NCI-H524 treated with DMSO at 0.1 percent for 48 hours (cell line): ENCODE measurements around the gene TIAM2.

ENCODE experiments used
- DNase-seq: peaks from one replicate; lab custom pipeline; 2025; lab: John Stamatoyannopoulos, UW

TIAM2 gene

DNA sequence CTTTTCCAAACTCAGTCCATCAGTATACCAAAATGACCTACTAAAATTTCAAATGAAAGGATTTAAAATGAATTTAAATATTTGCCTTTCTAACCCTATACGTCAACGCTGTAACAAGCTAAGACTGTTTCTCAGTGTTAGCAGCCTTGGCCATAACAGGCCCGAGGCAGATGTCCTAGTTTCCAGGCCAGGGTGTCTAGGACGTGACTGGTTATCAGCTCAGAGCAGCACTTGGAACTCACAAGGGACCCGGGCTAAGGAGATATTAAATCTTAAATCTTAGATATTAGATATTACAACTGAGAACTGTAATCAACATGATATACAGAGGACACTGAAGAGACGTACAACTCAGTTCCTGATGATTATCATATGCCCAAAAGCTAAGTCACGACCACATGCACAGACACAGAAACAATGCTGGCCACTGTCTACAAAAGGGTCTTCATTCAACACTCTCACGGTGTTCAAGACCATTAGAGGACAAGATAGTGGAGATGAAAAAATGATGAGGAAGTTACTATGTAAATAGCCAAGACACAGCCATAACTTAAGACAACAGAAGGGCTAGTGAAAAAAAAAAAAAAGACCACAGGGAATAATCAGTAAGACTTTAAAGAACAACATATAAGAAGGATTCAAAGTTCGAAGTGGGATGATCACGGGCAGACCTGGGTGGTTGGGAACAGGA is 268.4 kb downstream of the TIAM2 start, which contains the start of gene CLDN20:
TSS of gene CLDN20 (plus strand) at position 641 of the 691 bp plus-strand sequence. CDS start 11,707 bp downstream, outside the sequence.
- DNase-seq = no peak

GRCh38 chr6:155264693-155265320 is 269.7 kb downstream of the TIAM2 start:
- DNase-seq = no peak

DNA sequence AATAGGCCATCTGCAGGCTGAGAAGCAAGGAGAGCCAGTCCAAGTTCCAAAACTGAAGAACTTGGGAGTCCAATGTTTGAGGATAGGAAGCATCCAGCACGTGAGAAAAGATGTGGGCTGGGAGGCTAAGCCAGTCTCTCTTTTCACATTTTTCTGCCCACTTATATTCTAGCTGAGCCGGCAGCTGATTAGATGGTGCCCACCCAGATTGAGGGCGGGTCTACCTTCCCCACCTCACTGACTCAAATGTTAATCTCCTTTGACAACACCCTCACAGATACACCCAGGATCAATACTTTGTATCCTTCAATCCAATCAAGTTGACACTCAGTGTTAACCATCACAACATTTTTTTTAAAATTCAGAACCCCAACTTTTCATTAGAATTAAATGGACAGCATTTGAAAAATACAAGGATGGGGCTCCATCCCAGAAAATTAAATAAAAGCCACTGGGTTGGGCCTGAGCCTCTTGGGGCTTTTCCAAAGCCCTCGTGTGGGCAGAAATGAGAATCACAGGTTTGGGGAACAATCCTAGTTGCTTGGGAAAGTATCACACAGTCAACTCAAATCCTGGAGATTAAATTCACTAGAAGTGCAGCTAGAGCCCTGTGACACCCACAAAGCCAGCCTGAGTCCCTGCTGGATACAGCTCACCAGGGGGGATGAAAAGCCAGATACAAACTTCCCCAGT is 270.9 kb downstream of the TIAM2 start:
- DNase-seq = no peak

DNA sequence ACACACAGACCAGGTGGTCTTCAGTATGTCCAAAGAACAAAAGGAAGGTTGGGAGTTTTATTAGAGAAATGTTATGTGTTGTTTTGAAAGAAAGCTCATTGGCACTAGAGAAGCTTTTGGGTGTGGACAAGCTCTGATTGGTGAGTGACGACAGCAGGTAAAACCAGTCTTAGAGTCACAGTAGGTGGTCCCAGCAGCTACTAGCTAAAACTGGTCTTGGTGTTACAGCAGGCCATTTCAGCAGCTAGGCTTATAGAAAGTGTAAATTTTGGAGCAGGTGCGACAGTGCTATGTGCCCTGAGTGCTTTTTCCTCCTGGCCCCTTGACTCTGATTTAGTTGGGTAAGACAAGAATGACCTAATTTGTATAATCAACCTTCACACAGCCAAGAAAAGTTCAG is 272.3 kb downstream of the TIAM2 start:
- no peak for DNase-seq

DNA sequence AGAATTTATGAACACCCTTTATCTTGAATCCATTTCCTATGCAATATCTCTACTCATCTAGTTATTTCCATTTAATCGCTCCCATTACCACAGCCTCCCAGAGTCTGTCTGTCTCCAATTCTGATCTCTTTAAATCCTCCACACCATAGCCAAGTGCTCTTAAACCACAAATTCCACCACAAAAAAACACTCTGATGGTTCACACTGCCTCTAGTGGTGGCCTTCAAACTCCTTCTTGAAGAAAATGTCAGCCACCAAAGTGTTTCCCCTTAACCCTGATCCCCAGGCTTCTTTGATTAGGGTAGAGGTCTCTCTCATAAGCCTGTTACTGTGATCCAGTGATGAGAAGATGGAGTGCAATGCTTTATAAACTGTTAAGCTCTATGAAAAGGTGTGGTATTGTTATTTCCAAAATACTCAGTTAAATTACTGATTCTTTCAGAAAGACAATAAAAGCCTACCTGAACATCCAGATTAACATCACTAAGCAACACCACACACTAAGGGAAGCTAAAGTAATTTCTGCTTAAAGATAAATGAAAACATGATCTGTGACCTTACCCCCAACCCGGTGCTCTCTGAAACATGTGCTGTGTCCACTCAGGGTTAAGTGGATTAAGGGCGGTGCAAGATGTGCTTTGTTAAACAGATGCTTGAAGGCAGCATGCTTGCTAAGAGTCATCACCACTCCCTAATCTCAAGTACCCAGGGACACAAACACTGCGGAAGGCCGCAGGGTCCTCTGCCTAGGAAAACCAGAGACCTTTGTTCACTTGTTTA is 273.2 kb downstream of the TIAM2 start:
- peak; percentile 30 for DNase-seq

DNA sequence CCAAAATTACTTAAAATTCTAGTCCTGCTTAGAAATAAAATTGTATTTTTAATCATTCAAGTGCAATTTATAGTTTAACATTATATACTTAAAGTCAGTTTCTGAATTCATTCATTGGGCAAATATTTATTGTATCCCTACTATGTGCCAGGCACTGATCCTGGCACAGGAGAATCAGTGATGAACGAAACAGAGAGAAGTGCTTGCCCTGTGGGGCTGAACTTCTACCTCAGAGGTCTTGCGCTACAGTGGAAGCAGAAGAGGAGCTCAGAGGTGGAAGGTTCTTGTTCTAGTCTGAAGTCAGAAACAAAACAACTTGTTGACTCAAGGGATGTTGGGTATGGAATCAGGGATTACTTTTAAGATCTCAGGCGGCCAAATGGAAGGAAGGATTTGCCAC is 274.6 kb downstream of the TIAM2 start:
- no peak for DNase-seq

- peak; percentile 48 for DNase-seq
These were observed 275.5 kb downstream of the TIAM2 start for GRCh38 chr6:155270561-155271091.

GRCh38 chr6:155271145-155271544 is 276.0 kb downstream of the TIAM2 start:
- DNase-seq = no peak

DNA sequence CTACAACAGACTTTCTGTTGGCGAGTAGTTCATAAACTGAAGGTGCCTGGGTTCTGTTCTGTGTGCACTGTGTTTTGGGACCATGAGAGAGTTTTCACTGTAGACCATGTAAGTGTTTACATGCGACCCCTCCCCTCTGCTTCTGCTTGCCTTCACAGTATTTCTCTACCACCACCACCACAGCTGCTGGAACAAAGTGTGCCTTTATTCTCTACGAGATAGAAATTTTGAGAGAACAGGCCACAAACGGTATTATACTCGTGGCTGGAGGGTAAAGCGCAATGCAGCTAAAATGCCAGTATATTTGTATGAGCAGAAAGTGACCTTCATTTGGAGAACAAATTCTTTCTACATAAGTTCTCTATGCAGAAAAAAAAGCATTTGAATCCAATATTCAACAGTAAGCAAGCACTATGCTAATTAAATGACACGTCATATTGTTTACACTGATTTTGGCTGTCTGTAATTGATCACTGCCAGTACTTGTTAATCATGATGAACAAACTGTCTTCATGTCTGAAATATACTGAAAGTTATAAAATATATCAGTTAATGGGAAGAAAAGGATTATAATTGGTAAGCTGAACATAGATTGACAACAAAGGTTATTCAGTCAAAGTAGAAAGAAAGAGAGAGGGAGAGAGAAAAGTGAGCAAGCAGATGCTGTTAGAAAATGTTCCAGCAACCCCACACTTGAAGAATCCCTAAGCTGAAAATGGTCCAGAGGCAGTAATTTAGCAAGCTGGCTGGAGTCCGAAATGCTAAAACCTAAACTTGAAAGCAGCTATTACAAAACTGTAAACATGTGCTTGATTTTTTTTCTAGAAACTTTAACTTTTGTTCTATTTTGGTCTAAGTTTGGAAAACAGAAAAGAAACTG is 277.5 kb downstream of the TIAM2 start:
- DNase-seq = no peak

DNA sequence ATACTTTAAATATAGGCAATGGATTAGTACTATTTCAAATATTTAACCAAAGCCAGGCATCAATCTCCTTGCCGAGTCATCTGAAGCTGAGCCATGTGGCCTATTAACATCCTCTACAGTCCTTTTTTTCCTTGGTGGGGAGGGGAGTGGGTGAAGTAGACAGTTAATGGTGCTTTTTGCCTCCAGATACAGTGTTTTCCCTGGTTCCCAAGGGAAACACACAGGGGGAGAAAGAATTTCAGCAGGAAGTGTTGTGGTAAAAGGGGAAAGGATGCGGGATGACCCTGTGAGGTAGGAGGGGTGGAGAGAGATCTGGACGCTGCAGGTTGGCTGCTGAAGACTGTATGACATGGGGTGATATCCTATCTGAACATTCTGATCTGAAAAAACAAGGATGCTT is 278.3 kb downstream of the TIAM2 start:
- DNase-seq = no peak

GRCh38 chr6:155274106-155274505 is 279.0 kb downstream of the TIAM2 start:
- no peak for DNase-seq

DNA sequence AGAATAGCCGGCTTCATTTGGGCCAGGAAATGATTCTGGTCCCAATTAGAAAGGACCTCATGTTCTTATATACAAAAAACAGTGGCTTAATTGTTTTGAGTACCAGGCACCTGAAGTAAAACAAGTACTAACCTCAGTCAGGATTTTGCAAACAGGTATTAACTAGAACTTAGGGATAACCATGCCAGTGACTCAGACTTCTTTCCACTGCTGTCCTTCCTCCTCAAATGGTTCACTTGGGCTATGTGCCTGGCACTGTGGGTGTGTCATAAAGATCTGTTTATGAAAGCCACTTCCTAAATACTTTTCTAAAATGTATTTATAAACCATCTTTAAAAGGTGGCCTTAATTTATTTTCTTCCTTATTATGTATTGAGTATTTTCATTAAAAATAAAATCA is 279.4 kb downstream of the TIAM2 start:
- no peak for DNase-seq

- no peak for DNase-seq
These were observed 280.8 kb downstream of the TIAM2 start for GRCh38 chr6:155275808-155276480.

- no peak for DNase-seq
These were observed 281.5 kb downstream of the TIAM2 start for GRCh38 chr6:155276638-155277037.

DNA sequence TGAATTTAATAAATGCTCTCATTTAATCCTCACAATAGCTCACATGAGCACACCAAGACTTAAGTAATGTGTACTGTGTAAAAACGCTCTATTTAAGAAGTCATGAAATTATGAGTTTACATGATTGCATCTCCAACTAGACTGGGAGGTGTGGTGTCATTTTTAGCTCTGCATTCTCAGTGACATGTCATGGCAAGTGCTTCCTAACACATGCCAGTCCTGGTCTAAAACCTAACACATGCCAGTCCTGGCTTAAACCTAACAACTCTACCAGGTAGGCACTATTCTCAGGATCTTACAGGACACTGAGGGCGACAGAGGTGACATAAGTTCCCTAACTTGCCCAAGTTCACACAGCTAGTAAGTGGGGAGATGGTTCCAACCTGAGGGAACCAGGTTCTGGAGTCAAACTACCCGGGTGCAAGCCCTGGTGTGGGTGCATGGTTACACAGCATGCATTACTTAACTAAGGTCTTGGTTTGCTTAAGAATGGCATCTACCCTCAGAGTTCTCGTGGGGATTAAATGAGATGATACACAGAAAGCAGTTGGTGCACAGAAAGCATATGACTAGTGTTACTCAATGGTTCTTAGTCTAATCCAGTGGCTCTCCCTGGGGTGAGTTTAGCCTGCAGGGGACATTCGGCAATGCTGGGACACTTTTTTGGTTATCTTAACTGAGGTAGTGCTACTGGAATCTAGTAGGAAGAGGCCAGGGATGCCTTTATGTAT is 283.4 kb downstream of the TIAM2 start:
- no peak for DNase-seq

GRCh38 chr6:155284775-155285174 is 289.7 kb downstream of the TIAM2 start:
- DNase-seq = no peak

DNA sequence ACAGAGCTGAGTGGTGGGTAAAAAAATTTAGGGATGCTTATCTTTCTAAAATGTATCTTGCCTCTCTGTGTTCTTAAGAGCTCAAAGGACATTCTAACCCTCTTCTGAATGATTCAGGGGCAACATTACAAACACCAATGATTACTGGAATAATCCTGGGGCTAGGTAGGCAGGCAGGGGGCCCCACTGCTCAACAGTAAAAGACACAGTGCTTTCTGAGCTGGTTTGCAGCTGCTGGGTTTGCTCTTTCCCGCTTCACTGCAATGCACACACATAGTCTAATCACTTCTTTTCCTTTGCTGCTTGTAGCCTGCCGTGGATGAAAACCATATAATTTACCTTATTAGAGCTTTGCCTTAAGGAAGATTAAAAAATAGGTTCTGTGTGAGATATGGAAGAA is 292.6 kb downstream of the TIAM2 start:
- no peak for DNase-seq

DNA sequence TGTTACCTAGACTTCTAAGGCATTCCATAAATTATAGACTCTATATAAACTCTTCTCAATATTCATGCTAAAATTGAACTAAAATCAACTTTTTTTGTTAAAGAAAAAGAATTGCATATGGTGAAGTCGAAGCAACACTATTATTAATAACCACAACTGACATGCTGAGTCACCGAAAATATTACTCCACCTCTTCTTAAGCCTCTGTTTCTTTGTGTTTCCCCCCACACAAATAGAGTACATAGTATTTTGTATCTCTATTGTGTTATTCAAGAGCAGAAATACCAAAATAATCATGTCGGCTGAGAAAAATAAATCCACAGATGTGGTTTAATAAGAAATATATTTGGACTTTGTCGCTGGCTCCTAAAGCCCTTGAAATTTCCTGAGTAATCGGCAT is 295.4 kb downstream of the TIAM2 start:
- no peak for DNase-seq

GRCh38 chr6:155291291-155291690 is 296.2 kb downstream of the TIAM2 start:
- DNase-seq = no peak

- no peak for DNase-seq
These were observed 297.6 kb downstream of the TIAM2 start for GRCh38 chr6:155292711-155293110.
